ENCODE results near the gene SYNGR3.

- TF ChIP-seq, protein P1, sequence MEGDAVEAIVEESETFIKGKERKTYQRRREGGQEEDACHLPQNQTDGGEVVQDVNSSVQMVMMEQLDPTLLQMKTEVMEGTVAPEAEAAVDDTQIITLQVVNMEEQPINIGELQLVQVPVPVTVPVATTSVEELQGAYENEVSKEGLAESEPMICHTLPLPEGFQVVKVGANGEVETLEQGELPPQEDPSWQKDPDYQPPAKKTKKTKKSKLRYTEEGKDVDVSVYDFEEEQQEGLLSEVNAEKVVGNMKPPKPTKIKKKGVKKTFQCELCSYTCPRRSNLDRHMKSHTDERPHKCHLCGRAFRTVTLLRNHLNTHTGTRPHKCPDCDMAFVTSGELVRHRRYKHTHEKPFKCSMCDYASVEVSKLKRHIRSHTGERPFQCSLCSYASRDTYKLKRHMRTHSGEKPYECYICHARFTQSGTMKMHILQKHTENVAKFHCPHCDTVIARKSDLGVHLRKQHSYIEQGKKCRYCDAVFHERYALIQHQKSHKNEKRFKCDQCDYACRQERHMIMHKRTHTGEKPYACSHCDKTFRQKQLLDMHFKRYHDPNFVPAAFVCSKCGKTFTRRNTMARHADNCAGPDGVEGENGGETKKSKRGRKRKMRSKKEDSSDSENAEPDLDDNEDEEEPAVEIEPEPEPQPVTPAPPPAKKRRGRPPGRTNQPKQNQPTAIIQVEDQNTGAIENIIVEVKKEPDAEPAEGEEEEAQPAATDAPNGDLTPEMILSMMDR (IDR thresholded peaks at IDR 0.05), result no peak
- TF ChIP-seq POLR2AphosphoS5 (IDR thresholded peaks at IDR 0.05) (peak in 1 of 2 donors; percentile 1), EP300 (IDR thresholded peaks at IDR 0.05) (no peak), POLR2A (IDR thresholded peaks at IDR 0.05) (no peak)
These were observed 42.7 kb downstream of the SYNGR3 start for GRCh38 chr16:2032285-2033056.
